ENCODE measurements around the gene SLC9A3. TPM values are rescaled to one million over a fixed set of nuclear protein-coding genes. Genes with fewer than 3 reads are reported as not detected.

SLC9A3 gene
- total RNA-seq, 4 donors from 2014 or later = 1.7 to 4.5 (median 2.9) TPM

- TF ChIP-seq POLR2A (IDR thresholded peaks at IDR 0.05) = no peak
- TF ChIP-seq CTCF (IDR thresholded peaks at IDR 0.05 in 4 of 5, conservative IDR thresholded peaks at IDR 0.05 in 1 of 5) = no peak
- ATAC-seq (no peak), DNase-seq (no peak)
- intact Hi-C loops (cut with DNase I; ENCODE audit: low total_unique reads) (loop anchor here (5.0 kb wide), 1 partner anchor 1122 kb away; no protein-coding TSS in a partner anchor), in situ Hi-C loops (cut with MboI; ENCODE audit: low sequenced_read_pairs in 4 of 4) (no loop called here)
- Histone ChIP-seq H3K27me3 (peaks cover 0 to 5% (median 3%) of the 10 kb centered on the region in 3 donors), H3K4me3 (no peak overlapping the region), H3K27ac (no peak overlapping the region), H3K9me3 (no peaks in the 10 kb centered on the region), H3K4me1 (peaks cover 11 to 18% of the 10 kb centered on the region in 2 donors), H3K36me3 (peaks cover 0 to 24% of the 10 kb centered on the region in 2 donors)
Measured at GRCh38 chr5:469752-470483, 54.3 kb downstream of the SLC9A3 start.

GRCh38 chr5:468401-468800, 55.8 kb downstream of the SLC9A3 start:
- H3K27me3 ChIP-seq = no peaks in the 10 kb centered on the region
- peaks cover 11 to 14% of the 10 kb centered on the region in 2 donors for H3K4me1 ChIP-seq
- no peaks in the 10 kb centered on the region for H3K9me3 ChIP-seq
- ATAC-seq (no peak), DNase-seq (peak in 1 of 2 donors; percentile 3)
- TF ChIP-seq CTCF (IDR thresholded peaks at IDR 0.05 in 4 of 5, conservative IDR thresholded peaks at IDR 0.05 in 1 of 5) (no peak), POLR2A (IDR thresholded peaks at IDR 0.05) (no peak)
- H3K27ac ChIP-seq = no peak overlapping the region
- peaks cover 0 to 40% of the 10 kb centered on the region in 2 donors for H3K36me3 ChIP-seq
- in situ Hi-C loops (cut with MboI; ENCODE audit: low sequenced_read_pairs in 4 of 4) (no loop called here), intact Hi-C loops (cut with DNase I; ENCODE audit: low total_unique reads) (no loop called here)
- H3K4me3 ChIP-seq = no peak overlapping the region

GRCh38 chr5:466661-467310, 57.5 kb downstream of the SLC9A3 start:
- Histone ChIP-seq H3K9me3 (no peaks in the 10 kb centered on the region), H3K4me1 (peaks cover 5% of the 10 kb centered on the region in 2 donors), H3K27ac (no peak overlapping the region), H3K4me3 (no peak overlapping the region), H3K27me3 (no peaks in the 10 kb centered on the region), H3K36me3 (peaks cover 0 to 56% of the 10 kb centered on the region in 2 donors)
- peak in 1 of 2 donors; percentile 5 for DNase-seq
- intact Hi-C loops (cut with DNase I; ENCODE audit: low total_unique reads) (no loop called here), in situ Hi-C loops (cut with MboI; ENCODE audit: low sequenced_read_pairs in 4 of 4) (no loop called here)
- TF ChIP-seq CTCF (IDR thresholded peaks at IDR 0.05 in 4 of 5, conservative IDR thresholded peaks at IDR 0.05 in 1 of 5) = no peak
- TF ChIP-seq POLR2A (IDR thresholded peaks at IDR 0.05) = no peak
- no peak for ATAC-seq

- in situ Hi-C loops (cut with MboI; ENCODE audit: low sequenced_read_pairs in 4 of 4) (no loop called here), intact Hi-C loops (cut with DNase I; ENCODE audit: low total_unique reads) (no loop called here)
- DNase-seq (peak in 1 of 2 donors; percentile 10), ATAC-seq (no peak)
- Histone ChIP-seq H3K4me3 (no peak overlapping the region), H3K4me1 (no peaks in the 10 kb centered on the region), H3K27me3 (no peaks in the 10 kb centered on the region), H3K9me3 (no peaks in the 10 kb centered on the region), H3K27ac (no peak overlapping the region), H3K36me3 (peaks cover 0 to 62% of the 10 kb centered on the region in 2 donors)
- TF ChIP-seq CTCF (IDR thresholded peaks at IDR 0.05 in 4 of 5, conservative IDR thresholded peaks at IDR 0.05 in 1 of 5) (no peak), POLR2A (IDR thresholded peaks at IDR 0.05) (no peak)
Measured at GRCh38 chr5:465591-466403, 58.5 kb downstream of the SLC9A3 start.

Measured in gastrocnemius medialis (tissue), 4 donors.